Mononuclear cell (primary cell): Measurements from ENCODE around the gene TUT4. TPM values are rescaled to one million over a fixed set of nuclear protein-coding genes. Genes with fewer than 3 reads are reported as not detected.
A peak's percentile ranks its signal among the peaks of the same experiment; 100 is the strongest.

ENCODE experiments used
- H3K27me3 ChIP-seq: 2 replicates; pipeline ENCODE4 v1.6.0; 2011; ENCODE audit warnings: low read length, control low read depth; ENCODE audit not compliant: insufficient read depth
- H3K4me1 ChIP-seq: 2 replicates; pipeline ENCODE4 v1.5.1; 2011; ENCODE audit warnings: mild to moderate bottlenecking, low read length, control low read depth; ENCODE audit not compliant: insufficient read depth
- H3K4me3 ChIP-seq: 2 replicates; pipeline ENCODE4 v1.5.1; 2011; ENCODE audit warnings: mild to moderate bottlenecking, low read length, moderate library complexity
- H3K9me3 ChIP-seq: 2 replicates; pipeline ENCODE4 v1.5.1; 2011; ENCODE audit warnings: low read depth, mild to moderate bottlenecking, control low read depth, low read length
- total RNA-seq: library from RNA; depleted of rRNA; stranded (reverse); fragments of >200 nt; gene quantifications from one replicate; pipeline ENCODE4 v1.2.3, GENCODE V29; 2012

Gene TUT4
- total RNA-seq, 1 donor: 136 TPM

GRCh38 chr1:52556641-52557360 lies 3.9 kb upstream of the TUT4 start:
- H3K27me3 ChIP-seq: no peaks in the 10 kb centered on the region
- no peaks in the 10 kb centered on the region for H3K9me3 ChIP-seq
- H3K4me3 ChIP-seq: no peak overlapping the region
- peaks cover 13% of the 10 kb centered on the region for H3K4me1 ChIP-seq

DNA sequence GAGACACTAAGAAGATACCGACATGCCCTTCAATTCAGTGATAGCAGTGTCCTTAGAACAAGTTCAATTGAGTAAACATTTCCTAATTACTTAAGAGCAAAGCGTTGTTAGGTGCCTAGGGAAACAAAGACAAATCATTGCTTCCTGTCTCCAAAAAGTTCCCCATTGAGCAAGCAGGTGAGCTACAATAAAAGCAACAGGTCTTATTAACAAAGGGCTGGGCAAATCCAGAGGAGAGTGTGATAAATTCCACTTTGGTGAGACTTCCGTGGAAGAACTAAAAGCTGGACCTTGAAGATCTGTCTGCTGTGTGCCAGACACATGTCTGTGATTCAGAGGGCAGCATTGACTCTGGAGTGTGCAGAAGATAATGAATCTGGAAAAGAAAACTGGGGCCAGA lies 1.9 kb upstream of the TUT4 start:
- Histone ChIP-seq H3K27me3 (no peaks in the 10 kb centered on the region), H3K9me3 (no peaks in the 10 kb centered on the region), H3K4me3 (no peak overlapping the region), H3K4me1 (peaks cover 18% of the 10 kb centered on the region)

GRCh38 chr1:52554267-52554640 lies 1.4 kb upstream of the TUT4 start:
- Histone ChIP-seq H3K27me3 (no peaks in the 10 kb centered on the region), H3K4me3 (no peak overlapping the region), H3K4me1 (peaks cover 19% of the 10 kb centered on the region), H3K9me3 (no peaks in the 10 kb centered on the region)

DNA sequence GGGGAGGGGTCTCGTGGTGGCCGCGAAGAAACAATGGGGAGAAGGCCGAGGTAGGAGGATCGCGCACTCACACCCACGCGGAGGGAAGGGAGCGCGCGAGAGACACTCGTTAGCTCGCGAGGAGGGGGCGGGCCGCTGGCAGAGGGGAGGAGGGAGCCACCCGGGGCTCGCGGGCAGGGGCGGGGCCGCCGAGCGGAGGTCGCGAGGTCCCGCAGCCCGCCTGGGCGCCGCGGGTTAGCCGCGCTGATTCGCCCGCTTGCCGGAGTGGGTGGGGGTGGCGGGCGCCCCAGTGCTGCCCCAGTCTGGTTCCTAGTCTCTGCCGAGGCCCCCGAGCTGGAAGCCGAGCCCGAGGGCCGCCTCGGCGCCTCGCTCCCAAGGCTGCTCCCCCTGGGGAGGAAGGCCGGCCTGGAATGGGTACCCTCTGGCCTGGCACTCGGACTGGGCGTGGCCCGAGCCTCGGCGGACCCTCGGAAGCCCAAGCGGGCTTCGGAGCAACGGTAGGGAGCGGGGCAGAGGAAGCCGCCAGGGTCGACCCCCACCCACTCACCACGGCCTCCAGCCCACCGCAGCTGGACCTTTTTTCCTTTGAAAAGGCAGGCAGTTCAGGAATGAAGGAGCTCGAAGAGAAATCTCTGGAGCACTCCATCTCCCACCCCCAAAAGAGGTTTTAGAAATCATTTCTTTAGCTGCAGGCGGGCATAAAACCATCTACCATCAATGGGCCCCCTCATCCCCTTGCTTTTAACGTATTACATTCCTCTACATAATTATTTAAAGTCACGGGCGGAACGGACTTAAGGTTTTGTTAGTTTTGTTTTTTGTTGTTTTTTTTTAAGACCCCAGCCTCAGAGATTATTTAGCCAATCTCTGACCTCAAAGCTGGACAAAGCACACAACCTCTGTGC lies 722 bp upstream of the TUT4 start:
- Histone ChIP-seq H3K9me3 (no peaks in the 10 kb centered on the region), H3K4me3 (peak overlapping the region; percentile 90), H3K4me1 (peaks cover 21% of the 10 kb centered on the region), H3K27me3 (no peaks in the 10 kb centered on the region)

DNA sequence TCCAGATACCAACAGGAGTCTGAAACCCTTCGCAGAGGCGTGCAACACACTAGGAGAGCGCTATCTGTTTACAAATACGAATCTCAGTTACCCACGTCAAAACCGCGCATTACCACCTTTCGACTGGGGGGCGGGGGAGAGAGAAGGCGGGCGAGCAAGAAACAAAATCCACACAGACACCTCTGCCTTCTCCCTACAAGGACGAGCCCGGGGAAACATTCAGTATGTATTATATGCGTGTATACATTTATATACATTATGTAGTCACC lies 722 bp downstream of the TUT4 start:
- H3K4me3 ChIP-seq: peak overlapping the region; percentile 90
- H3K27me3 ChIP-seq: no peaks in the 10 kb centered on the region
- no peaks in the 10 kb centered on the region for H3K9me3 ChIP-seq
- peaks cover 21% of the 10 kb centered on the region for H3K4me1 ChIP-seq

- Histone ChIP-seq H3K4me1 (peaks cover 21% of the 10 kb centered on the region), H3K4me3 (peak overlapping the region; percentile 90), H3K27me3 (no peaks in the 10 kb centered on the region), H3K9me3 (no peaks in the 10 kb centered on the region)
Measured at GRCh38 chr1:52551507-52552235, 1.2 kb downstream of the TUT4 start.

GRCh38 chr1:52550447-52550846 lies 2.4 kb downstream of the TUT4 start:
- H3K9me3 ChIP-seq: no peaks in the 10 kb centered on the region
- peaks cover 21% of the 10 kb centered on the region for H3K4me1 ChIP-seq
- H3K27me3 ChIP-seq: no peaks in the 10 kb centered on the region
- H3K4me3 ChIP-seq: no peak overlapping the region

GRCh38 chr1:52549267-52549666 lies 3.6 kb downstream of the TUT4 start:
- Histone ChIP-seq H3K27me3 (no peaks in the 10 kb centered on the region), H3K9me3 (no peaks in the 10 kb centered on the region), H3K4me1 (peaks cover 16% of the 10 kb centered on the region), H3K4me3 (no peak overlapping the region)

DNA sequence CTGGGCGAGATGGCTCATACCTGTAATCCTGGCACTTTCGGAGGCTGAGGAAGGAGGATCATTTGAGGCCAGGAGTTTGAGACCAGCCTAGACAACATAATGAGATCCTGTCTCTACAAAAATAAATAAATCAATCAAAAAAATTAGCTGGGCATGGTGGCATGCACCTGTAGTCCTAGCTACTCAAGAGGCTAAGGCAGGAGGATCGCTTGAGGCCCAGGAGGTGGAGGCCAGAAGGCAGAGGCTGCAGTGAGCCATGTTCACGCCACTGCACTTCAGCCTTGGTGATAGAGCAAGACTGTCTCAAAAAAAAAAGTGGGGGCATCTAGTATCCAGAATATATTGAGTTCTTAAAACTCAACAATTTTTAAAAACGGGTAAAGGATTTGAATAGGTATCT lies 6.0 kb downstream of the TUT4 start:
- Histone ChIP-seq H3K4me3 (no peak overlapping the region), H3K27me3 (no peaks in the 10 kb centered on the region), H3K9me3 (peaks cover 6% of the 10 kb centered on the region), H3K4me1 (peaks cover 8% of the 10 kb centered on the region)

GRCh38 chr1:52544665-52545525 lies 8.0 kb downstream of the TUT4 start:
- Histone ChIP-seq H3K4me1 (peaks cover 3% of the 10 kb centered on the region), H3K27me3 (no peaks in the 10 kb centered on the region), H3K4me3 (no peak overlapping the region), H3K9me3 (peaks cover 11% of the 10 kb centered on the region)

GRCh38 chr1:52542085-52542688 lies 10.7 kb downstream of the TUT4 start:
- Histone ChIP-seq H3K27me3 (no peaks in the 10 kb centered on the region), H3K9me3 (peaks cover 11% of the 10 kb centered on the region), H3K4me3 (no peak overlapping the region), H3K4me1 (no peaks in the 10 kb centered on the region)

DNA sequence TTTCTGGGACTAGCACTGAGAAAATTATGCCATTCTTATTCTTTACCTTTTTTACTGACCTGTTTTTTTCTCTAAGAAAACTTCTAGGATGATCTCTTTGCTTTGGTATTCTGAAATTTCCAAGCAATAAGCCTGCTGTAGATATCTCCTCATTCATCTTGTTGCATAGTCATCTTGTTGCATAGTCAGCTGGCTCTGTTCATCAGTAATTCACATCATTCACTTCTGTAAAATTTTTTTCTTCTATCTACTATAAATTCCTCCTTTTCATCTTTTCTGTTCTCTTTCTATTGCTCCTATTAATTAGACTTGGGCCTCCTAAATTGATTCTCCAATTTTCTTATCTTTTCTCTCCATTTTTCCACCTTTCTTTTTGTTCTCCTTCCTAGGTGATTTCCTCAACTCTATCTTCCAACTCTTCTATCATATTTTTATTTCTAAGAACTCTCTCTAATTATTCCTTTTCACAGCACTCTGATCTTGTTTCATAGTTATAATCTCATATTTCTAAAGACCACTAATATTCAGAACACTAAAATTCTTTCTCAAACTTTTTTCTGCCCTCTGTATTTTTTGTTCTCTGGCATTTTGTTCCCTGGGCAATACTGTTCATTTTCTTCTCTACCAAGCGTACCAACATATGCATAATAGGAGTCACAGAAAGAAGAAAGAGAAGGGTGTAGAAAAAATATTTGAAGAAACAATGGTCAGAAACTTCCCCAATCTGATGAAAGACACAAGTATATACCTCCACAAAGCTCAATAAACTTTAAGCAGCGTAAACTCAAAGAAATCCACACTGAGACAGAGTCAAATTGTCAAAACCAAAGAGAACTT lies 17.7 kb downstream of the TUT4 start:
- Histone ChIP-seq H3K9me3 (no peaks in the 10 kb centered on the region), H3K27me3 (no peaks in the 10 kb centered on the region), H3K4me1 (peaks cover 46% of the 10 kb centered on the region), H3K4me3 (no peak overlapping the region)

DNA sequence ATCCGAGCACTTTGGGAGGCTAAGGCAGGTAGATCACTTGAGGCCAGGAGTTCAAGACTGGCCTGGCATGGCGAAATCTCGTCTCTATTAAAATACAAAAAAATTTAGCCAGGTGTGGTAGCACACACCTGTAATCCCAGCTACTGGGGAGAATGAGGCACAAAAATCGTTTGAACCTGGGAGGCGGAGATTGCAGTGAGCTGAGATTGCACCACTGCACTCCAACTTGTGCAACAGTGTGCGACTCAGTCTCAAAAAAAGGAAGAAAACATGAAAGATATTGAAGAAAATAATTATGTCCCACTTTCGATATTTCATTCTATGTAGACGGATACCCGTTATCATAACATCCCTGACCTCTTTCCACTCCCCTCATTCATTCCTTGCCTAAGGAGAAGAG lies 19.2 kb downstream of the TUT4 start:
- Histone ChIP-seq H3K4me3 (no peak overlapping the region), H3K4me1 (peaks cover 52% of the 10 kb centered on the region)

More for the DNA sequence above, 19.2 kb downstream of the TUT4 start:
- Histone ChIP-seq H3K9me3 (no peaks in the 10 kb centered on the region), H3K27me3 (no peaks in the 10 kb centered on the region)
